ENCODE measurements around the gene SLC16A3. TPM values are rescaled to one million over a fixed set of nuclear protein-coding genes. Genes with fewer than 3 reads are reported as not detected.
"Not testable (repeated sequence)": the region's sequence is repeated elsewhere in the genome, so short reads cannot be mapped to it uniquely, and the experiment has no call there.

Gene SLC16A3
- total RNA-seq, 2 experiments from 2014 or later = 93.2 to 157 TPM

DNA sequence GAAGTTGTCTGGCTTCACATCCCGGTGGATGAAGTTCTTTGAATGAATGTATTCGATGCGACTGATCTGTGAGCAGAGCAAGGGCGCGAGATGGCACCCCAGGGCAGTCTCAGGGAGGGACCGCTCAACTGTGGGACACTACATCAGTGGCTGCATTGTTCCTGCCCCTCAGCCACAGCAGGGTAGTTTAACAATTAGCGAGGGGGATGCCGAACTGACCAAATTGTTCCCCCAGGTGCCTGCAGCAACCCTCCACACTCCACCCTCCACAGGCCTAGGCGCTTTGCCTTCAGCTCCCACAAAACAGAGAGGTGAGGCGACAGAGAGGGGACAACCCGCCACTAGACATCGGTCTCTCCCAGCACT is 24.3 kb downstream of the SLC16A3 start:
- no peaks in the 10 kb centered on the region for H3K27me3 Mint-ChIP-seq
- peak overlapping the region; percentile 31 for H3K27ac Mint-ChIP-seq
- no peaks in the 10 kb centered on the region for H3K9me3 Mint-ChIP-seq (ENCODE audit: low read depth)
- ATAC-seq = no peak
- peaks cover 12% of the 10 kb centered on the region for H3K4me1 Mint-ChIP-seq
- intact Hi-C loops (cut with DNase I, micrococcal nuclease) = no loop called here
- DNase-seq = no peak
- no peak overlapping the region for H3K4me3 Mint-ChIP-seq
- ChIA-PET POLR2A (no interaction called here), CTCF (no interaction called here)
- peaks cover 64% of the 10 kb centered on the region for H3K36me3 Mint-ChIP-seq (ENCODE audit: low read depth)

DNA sequence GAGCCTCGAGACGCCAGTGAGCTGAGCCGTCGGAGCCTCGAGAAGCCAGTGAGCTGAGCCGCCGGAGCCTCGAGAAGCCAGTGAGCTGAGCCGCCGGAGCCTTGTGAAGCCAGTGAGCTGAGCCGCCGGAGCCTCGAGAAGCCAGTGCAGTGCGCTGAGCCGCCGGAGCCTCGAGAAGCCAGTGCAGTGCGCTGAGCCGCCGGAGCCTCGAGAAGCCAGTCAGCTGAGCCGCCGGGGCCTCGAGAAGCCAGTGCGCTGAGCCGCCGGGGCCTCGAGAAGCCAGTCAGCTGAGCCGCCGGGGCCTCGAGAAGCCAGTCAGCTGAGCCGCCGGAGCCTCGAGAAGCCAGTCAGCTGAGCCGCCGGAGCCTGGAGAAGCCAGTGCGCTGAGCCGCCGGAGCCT is 25.3 kb downstream of the SLC16A3 start:
- intact Hi-C loops (cut with DNase I, micrococcal nuclease); DNase-seq; H3K27ac Mint-ChIP-seq; H3K9me3 Mint-ChIP-seq (ENCODE audit: low read depth); CTCF ChIA-PET; H3K27me3 Mint-ChIP-seq; H3K4me3 Mint-ChIP-seq; ATAC-seq: not testable (repeated sequence)
- POLR2A ChIA-PET = interaction anchor here (0.7 kb wide), 1 partner anchor 11 kb away, joined by 3 read pairs; no protein-coding TSS in a partner anchor
- Mint-ChIP-seq H3K36me3 (ENCODE audit: low read depth) (peaks cover 64% of the 10 kb centered on the region), H3K4me1 (peaks cover 17% of the 10 kb centered on the region)

DNA sequence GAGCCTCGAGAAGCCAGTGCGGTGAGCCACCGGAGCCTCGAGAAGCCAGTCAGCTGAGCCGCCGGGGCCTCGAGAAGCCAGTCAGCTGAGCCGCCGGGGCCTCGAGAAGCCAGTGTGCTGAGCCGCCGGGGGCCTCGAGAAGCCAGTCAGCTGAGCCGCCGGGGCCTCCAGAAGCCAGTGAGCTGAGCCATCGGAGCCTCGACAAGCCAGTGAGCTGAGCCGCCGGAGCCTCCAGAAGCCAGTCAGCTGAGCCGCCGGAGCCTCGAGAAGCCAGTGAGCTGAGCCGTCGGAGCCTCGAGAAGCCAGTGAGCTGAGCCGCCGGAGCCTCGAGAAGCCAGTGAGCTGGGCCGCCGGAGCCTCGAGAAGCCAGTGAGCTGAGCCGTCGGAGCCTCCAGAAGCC is 25.9 kb downstream of the SLC16A3 start:
- Mint-ChIP-seq H3K36me3 (ENCODE audit: low read depth) (peaks cover 66% of the 10 kb centered on the region), H3K4me1 (peaks cover 17% of the 10 kb centered on the region)
- H3K27ac Mint-ChIP-seq; CTCF ChIA-PET; H3K4me3 Mint-ChIP-seq; DNase-seq; POLR2A ChIA-PET; H3K27me3 Mint-ChIP-seq; intact Hi-C loops (cut with DNase I, micrococcal nuclease); H3K9me3 Mint-ChIP-seq (ENCODE audit: low read depth); ATAC-seq: not testable (repeated sequence)

DNA sequence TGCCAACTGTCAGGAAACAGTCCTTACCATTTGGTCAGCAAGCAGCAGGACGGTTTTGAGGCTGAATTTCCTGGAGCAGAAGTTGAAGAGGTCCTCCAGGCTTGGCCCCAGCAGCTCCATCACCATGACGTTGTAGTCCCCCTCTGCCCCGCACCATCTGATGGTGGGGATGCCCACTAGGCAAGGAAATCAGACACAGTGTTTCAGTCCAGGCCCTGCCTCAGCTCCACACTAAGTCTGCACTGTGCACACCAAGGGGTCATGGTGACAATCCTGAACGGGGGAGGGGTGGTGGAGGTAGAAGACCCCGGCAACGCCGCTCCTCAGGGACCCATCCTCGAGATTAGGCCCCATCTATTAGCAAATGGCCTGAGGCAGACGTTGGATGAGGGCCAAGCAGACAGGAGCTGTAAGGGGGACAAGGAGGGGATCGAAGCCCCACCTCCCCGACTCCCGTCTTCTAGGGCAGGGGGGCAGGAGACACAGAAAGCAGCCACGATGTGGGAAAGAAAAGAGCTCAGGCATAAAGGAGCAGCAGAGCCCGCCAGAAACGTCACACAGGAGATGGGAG is 26.6 kb downstream of the SLC16A3 start:
- CTCF ChIA-PET = interaction anchor here (0.6 to 0.7 kb wide), 4 partner anchors 67 to 367 kb away, joined by 3 read pairs; no protein-coding TSS in a partner anchor
- intact Hi-C loops (cut with DNase I, micrococcal nuclease) = no loop called here
- ATAC-seq (no peak), DNase-seq (no peak)
- Mint-ChIP-seq H3K9me3 (ENCODE audit: low read depth) (no peaks in the 10 kb centered on the region), H3K36me3 (ENCODE audit: low read depth) (peaks cover 74% of the 10 kb centered on the region), H3K4me3 (no peak overlapping the region), H3K27me3 (no peaks in the 10 kb centered on the region), H3K4me1 (peaks cover 21% of the 10 kb centered on the region), H3K27ac (peak overlapping the region; percentile 67)
- POLR2A ChIA-PET = no interaction called here

DNA sequence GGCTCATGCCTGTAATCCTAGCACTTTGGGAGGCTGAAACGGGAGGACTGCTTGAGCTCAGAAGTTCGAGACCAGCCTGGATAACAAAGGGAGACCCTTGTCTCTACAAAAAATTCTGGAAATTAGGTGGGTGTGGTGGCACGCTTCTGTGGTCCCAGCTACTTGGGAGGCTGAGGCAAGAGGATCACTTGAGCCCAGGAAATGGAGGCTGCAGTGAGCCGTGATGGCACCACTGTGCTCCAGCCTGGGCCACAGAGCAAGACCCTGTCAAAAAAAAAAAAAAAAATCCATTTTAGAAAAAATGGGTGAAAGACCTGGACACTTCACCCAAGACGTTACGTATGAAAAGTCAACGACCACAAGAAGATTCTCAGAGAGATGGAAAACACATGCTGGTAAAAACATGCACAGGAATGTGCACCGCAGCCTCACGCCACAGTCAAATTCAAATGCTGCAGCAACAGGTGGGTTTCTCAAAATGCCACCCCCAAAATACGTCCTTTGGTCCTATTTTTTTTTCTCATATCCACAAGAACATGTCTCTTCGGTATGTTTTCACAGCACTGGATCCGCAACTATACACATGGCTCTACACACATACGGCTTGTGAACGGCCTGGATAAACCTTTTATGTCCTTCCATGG is 27.5 kb downstream of the SLC16A3 start:
- CTCF ChIA-PET = interaction anchor here (0.6 to 0.7 kb wide), 2 partner anchors 102 to 368 kb away, joined by 3 read pairs; no protein-coding TSS in a partner anchor
- intact Hi-C loops (cut with DNase I, micrococcal nuclease) = no loop called here
- Mint-ChIP-seq H3K36me3 (ENCODE audit: low read depth) (peaks cover 75% of the 10 kb centered on the region), H3K4me3 (no peak overlapping the region), H3K27ac (no peak overlapping the region), H3K27me3 (no peaks in the 10 kb centered on the region), H3K9me3 (ENCODE audit: low read depth) (peaks cover 8% of the 10 kb centered on the region), H3K4me1 (peaks cover 24% of the 10 kb centered on the region)
- ATAC-seq = no peak
- no peak for DNase-seq
- POLR2A ChIA-PET = no interaction called here

DNA sequence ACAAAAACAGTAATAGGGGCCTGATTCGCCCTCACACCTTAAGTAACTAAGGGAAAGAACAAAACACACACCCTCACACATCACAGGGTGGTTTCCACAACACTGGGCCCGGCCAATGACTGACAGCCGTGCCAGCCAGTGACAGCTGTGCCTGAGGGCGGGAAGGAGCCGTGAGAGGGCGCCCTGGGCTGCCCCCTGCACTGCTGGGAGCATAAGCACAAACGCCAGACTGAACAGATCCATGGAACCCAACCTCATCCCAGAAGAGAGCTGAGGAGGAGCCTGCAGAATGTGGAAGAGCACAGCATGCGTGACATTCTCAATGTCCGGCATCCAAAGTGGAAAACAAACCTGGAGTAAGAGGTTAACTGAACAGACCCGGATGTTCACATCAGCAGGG is 28.6 kb downstream of the SLC16A3 start:
- DNase-seq = peak; percentile 81
- Mint-ChIP-seq H3K27ac (peak overlapping the region; percentile 83), H3K9me3 (ENCODE audit: low read depth) (peaks cover 8% of the 10 kb centered on the region), H3K4me3 (no peak overlapping the region), H3K4me1 (peaks cover 24% of the 10 kb centered on the region), H3K27me3 (no peaks in the 10 kb centered on the region), H3K36me3 (ENCODE audit: low read depth) (peaks cover 75% of the 10 kb centered on the region)
- ChIA-PET CTCF (interaction anchor here (0.8 kb wide), 1 partner anchor 89 kb away, joined by 3 read pairs; no protein-coding TSS in a partner anchor), POLR2A (no interaction called here)
- peak; percentile 98 for ATAC-seq
- intact Hi-C loops (cut with DNase I, micrococcal nuclease) = loop anchor here in 1 of 2 experiments (1.0 kb wide), 1 partner anchor 15 kb away; no protein-coding TSS in a partner anchor

DNA sequence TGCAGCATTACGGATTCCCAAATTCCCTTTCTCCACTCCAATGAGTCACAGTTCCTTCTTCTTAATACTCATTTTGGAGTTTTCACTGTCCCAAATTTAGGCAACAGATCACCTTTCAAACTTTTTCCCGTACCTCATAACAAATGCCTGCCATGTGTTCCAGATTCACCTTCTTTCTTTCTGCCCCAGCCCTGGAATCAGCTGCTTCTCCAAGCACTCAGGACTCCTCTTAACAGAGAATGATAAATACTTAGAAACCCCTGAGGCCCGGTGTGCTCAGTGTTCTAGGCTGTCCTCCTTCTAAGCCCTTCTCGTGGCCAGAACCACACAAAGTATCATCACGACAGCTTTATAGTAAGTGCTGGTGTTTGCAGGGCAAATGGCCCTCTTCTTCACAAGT is 29.7 kb downstream of the SLC16A3 start:
- Mint-ChIP-seq H3K36me3 (ENCODE audit: low read depth) (peaks cover 69% of the 10 kb centered on the region), H3K4me1 (peaks cover 24% of the 10 kb centered on the region), H3K27me3 (no peaks in the 10 kb centered on the region), H3K9me3 (ENCODE audit: low read depth) (peaks cover 8% of the 10 kb centered on the region), H3K27ac (peak overlapping the region; percentile 44), H3K4me3 (no peak overlapping the region)
- CTCF ChIA-PET = no interaction called here
- POLR2A ChIA-PET = no interaction called here
- intact Hi-C loops (cut with DNase I, micrococcal nuclease) = no loop called here
- no peak for DNase-seq
- ATAC-seq = no peak

DNA sequence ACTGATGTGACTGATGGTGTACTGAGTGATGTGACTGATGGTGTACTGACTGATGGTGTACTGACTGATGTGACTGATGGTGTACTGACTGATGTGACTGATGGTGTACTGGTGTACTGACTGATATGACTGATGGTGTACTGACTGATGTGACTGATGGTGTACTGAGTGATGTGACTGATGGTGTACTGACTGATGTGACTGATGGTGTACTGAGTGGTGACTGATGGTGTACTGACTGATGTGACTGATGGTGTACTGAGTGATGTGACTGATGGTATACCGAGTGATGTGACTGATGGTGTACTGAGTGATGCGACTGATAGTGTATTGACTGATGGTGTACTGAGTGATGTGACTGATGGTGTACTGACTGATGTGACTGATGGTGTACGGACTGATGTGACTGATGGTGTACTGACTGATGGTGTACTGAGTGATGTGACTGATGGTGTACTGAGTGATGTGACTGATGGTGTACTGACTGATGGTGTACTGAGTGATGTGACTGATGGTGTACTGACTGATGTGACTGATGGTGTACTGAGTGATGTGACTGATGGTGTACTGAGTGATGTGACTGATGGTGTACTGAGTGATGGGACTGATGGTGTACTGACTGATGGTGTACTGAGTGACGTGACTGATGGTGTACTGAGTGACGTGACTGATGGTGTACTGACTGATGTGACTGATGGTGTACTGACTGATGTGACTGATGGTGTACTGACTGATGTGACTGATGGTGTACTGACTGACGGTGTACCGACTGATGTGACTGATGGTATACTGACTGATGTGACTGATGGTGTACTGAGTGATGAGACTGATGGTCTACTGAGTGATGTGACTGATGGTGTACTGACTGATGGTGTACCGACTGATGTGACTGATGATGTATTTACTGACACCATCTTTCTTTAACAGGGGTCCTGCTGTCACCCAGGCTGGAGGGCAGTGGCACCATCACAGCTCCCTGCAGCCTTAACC is 31.4 kb downstream of the SLC16A3 start:
- CTCF ChIA-PET = interaction anchor here (0.6 kb wide), 1 partner anchor 208 kb away, joined by 4 read pairs; no protein-coding TSS in a partner anchor
- intact Hi-C loops (cut with DNase I, micrococcal nuclease); H3K4me3 Mint-ChIP-seq; POLR2A ChIA-PET; ATAC-seq; DNase-seq; H3K9me3 Mint-ChIP-seq (ENCODE audit: low read depth); H3K27me3 Mint-ChIP-seq: not testable (repeated sequence)
- peaks cover 28% of the 10 kb centered on the region for H3K4me1 Mint-ChIP-seq
- peaks cover 80% of the 10 kb centered on the region for H3K36me3 Mint-ChIP-seq (ENCODE audit: low read depth)
- peak overlapping the region; percentile 66 for H3K27ac Mint-ChIP-seq

DNA sequence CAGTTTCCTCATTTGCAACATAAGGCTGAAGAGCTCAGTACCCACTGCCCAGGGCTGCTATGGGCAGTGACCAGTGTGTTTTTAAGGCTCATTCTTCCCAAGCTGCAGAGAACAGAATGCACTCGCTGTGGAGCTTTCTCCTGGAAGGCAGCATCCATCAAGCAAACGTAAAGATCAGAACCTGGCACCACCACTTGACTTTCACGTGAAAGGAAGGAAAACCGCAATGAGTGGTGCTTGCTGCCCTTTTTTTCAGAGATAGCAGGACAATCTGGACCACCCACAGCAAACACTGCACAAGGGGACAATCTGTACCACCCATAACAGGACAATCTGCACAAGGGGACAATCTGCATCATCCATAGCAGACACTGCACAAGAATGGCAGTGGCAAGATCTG is 33.5 kb downstream of the SLC16A3 start:
- POLR2A ChIA-PET = no interaction called here
- ATAC-seq (no peak), DNase-seq (no peak)
- Mint-ChIP-seq H3K27me3 (no peaks in the 10 kb centered on the region), H3K9me3 (ENCODE audit: low read depth) (peaks cover 8% of the 10 kb centered on the region), H3K27ac (peak overlapping the region; percentile 42), H3K4me1 (peaks cover 40% of the 10 kb centered on the region), H3K36me3 (ENCODE audit: low read depth) (peaks cover 79% of the 10 kb centered on the region), H3K4me3 (no peak overlapping the region)
- intact Hi-C loops (cut with DNase I, micrococcal nuclease) = no loop called here
- CTCF ChIA-PET = interaction anchor here (0.6 to 1.0 kb wide), 3 partner anchors 14 to 126 kb away, joined by 3 read pairs; partner anchors contain the start of gene CD7

DNA sequence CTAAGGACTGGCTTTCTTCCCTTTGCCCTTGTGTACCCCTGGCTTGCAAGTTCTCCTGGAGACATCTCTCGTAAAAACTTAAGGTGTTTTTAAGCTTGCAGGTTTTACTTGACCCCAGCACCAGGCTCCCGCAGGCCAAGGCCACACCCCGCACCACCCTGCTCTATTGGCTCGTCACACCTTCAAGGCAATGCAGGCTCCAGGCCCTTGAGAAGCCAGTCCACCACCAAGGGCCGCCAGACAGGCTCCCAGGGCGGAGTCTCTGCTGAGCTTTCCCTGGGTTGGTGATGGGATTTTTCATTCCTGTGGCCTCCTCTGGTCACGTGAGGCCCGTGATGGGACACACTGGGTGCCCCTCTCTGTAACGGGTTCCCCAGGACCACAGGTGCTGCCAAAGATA is 34.8 kb downstream of the SLC16A3 start:
- POLR2A ChIA-PET = interaction anchor here (0.6 kb wide), 1 partner anchor 19 kb away, joined by 4 read pairs; no protein-coding TSS in a partner anchor

DNA sequence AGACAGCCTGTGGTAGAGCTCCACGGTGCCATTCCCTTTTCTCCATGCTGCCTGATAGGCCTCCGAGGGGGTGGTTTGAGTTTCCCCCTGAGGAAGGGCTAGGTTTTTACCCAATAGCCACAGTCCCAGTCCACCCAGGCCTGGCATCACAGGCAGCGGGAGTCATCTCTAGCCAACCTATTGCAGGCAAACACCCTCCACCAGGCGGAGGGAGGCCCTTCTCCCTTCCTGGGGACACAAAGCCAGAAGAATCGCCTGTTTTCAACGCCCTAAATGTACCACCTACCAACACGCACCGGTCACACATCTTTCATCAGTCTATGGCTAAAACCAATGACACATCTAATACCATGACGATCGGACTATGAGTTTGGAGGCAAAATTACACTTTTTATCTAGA is 37.3 kb downstream of the SLC16A3 start:
- peaks cover 1% of the 10 kb centered on the region for H3K9me3 Mint-ChIP-seq (ENCODE audit: low read depth)
- intact Hi-C loops (cut with DNase I, micrococcal nuclease) = no loop called here
- H3K4me1 Mint-ChIP-seq = peaks cover 56% of the 10 kb centered on the region
- CTCF ChIA-PET = interaction anchor here (0.6 kb wide), 1 partner anchor 22 kb away, joined by 3 read pairs; no protein-coding TSS in a partner anchor
- H3K27ac Mint-ChIP-seq = peak overlapping the region; percentile 78
- POLR2A ChIA-PET = no interaction called here
- ATAC-seq (no peak), DNase-seq (no peak)
- no peaks in the 10 kb centered on the region for H3K27me3 Mint-ChIP-seq
- peaks cover 68% of the 10 kb centered on the region for H3K36me3 Mint-ChIP-seq (ENCODE audit: low read depth)
- H3K4me3 Mint-ChIP-seq = no peak overlapping the region

More for the DNA sequence above, 34.8 kb downstream of the SLC16A3 start:
- ATAC-seq (no peak), DNase-seq (no peak)
- Mint-ChIP-seq H3K9me3 (ENCODE audit: low read depth) (peaks cover 8% of the 10 kb centered on the region), H3K36me3 (ENCODE audit: low read depth) (peaks cover 78% of the 10 kb centered on the region), H3K27ac (no peak overlapping the region), H3K4me1 (peaks cover 45% of the 10 kb centered on the region), H3K4me3 (no peak overlapping the region), H3K27me3 (no peaks in the 10 kb centered on the region)
- CTCF ChIA-PET = interaction anchor here (0.7 kb wide), 1 partner anchor 141 kb away, joined by 4 read pairs; no protein-coding TSS in a partner anchor
- intact Hi-C loops (cut with DNase I, micrococcal nuclease) = no loop called here

Measured in activated CD4-positive, alpha-beta T cell treated with anti-CD3 and anti-CD28 coated beads for 36 hours (primary cell).